DND-41 (cell line): ENCODE results near the gene SRA1.
A peak's percentile ranks its signal among the peaks of the same experiment; 100 is the strongest.

Experiments used
- ATAC-seq: fragments of 200-7000 bp; cut with Tn5 transposase; 3 replicates; pipeline ENCODE4 v1.9.1; 2021; ENCODE audit warnings: low read depth; ENCODE audit not compliant: insufficient read depth
- DNase-seq: peaks from one replicate; pipeline ENCODE4 v3.0.0-alpha.2; 2020
- H2AFZ ChIP-seq: 2 replicates; pipeline ENCODE4 v1.6.0; 2012; ENCODE audit warnings: low read depth, low read length
- H3K27ac ChIP-seq: 2 replicates; pipeline ENCODE4 v1.5.1; 2012; ENCODE audit warnings: low read length, inconsistent platforms
- H3K27me3 ChIP-seq: fragments of 200-600 bp; sonication (generic); 2 replicates; pipeline ENCODE4 v1.6.0; 2012; ENCODE audit warnings: low read length, mild to moderate bottlenecking, inconsistent platforms; ENCODE audit not compliant: insufficient read depth, poor library complexity
- H3K36me3 ChIP-seq: 2 replicates; pipeline ENCODE4 v1.5.1; 2012; ENCODE audit warnings: low read length, inconsistent platforms; ENCODE audit not compliant: insufficient read depth
- H3K4me1 ChIP-seq: 2 replicates; pipeline ENCODE4 v1.5.1; 2012; ENCODE audit warnings: mild to moderate bottlenecking, low read length; ENCODE audit not compliant: insufficient read depth
- H3K4me2 ChIP-seq: 2 replicates; pipeline ENCODE4 v1.6.0; 2012; ENCODE audit warnings: mild to moderate bottlenecking, moderate library complexity, low read length, inconsistent platforms; ENCODE audit not compliant: insufficient read depth
- H3K4me3 ChIP-seq, 2 experiments: fragments of 200-600 bp in 1 of 2; shearing (Covaris generic) in 1 of 2; 2 replicates each; pipeline ENCODE4 v1.5.1; 2012 to 2016; ENCODE audit warnings: inconsistent platforms in 2 of 2, low read length in 2 of 2, mild to moderate bottlenecking in 2 of 2, low read depth in 1 of 2, moderate library complexity in 1 of 2
- H3K79me2 ChIP-seq: 2 replicates; pipeline ENCODE4 v1.6.0; 2012; ENCODE audit warnings: low read length, inconsistent platforms; ENCODE audit not compliant: insufficient read depth
- H3K9ac ChIP-seq: 2 replicates; pipeline ENCODE4 v1.6.0; 2012; ENCODE audit warnings: low read depth, mild to moderate bottlenecking, inconsistent platforms, low read length, moderate library complexity
- H3K9me3 ChIP-seq: 2 replicates; pipeline ENCODE4 v1.5.1; 2012; ENCODE audit warnings: low read length, moderate library complexity, mild to moderate bottlenecking, inconsistent platforms; ENCODE audit not compliant: insufficient read depth, severe bottlenecking
- H4K20me1 ChIP-seq: 2 replicates; pipeline ENCODE4 v1.6.0; 2012; ENCODE audit warnings: low read length; ENCODE audit not compliant: insufficient read depth
- EZH2 ChIP-seq: IDR thresholded peaks from 3 replicates; pipeline ENCODE4 v1.6.1; 2012; ENCODE audit warnings: borderline replicate concordance, low read depth, mild to moderate bottlenecking, moderate library complexity, low read length, inconsistent platforms; ENCODE audit not compliant: severe bottlenecking
- TF ChIP-seq, protein P1 (sequence below): IDR thresholded peaks from 2 replicates; pipeline ENCODE4 v1.5.1; 2012; ENCODE audit warnings: borderline replicate concordance, low read length, moderate library complexity, mild to moderate bottlenecking; ENCODE audit not compliant: poor library complexity, severe bottlenecking; ENCODE audit errors: extremely low read depth

Gene SRA1

GRCh38 chr5:140566665-140567064, 9.4 kb upstream of the SRA1 start:
- no peak for ATAC-seq
- H3K4me2 ChIP-seq, result peak overlapping the region; percentile 83
- no peak overlapping the region for H3K27ac ChIP-seq
- peaks cover 44% of the 10 kb centered on the region for H3K36me3 ChIP-seq
- H3K9ac ChIP-seq, result no peak overlapping the region
- peaks cover 44% of the 10 kb centered on the region for H3K4me1 ChIP-seq
- no peak overlapping the region for H2AFZ ChIP-seq
- 0 out of 2 replicates have a peak, but pooled peaks cover 5% of the 10 kb centered on the region for H4K20me1 ChIP-seq
- H3K9me3 ChIP-seq, result no peaks in the 10 kb centered on the region
- no peak for DNase-seq
- H3K79me2 ChIP-seq, result peaks cover 39% of the 10 kb centered on the region
- no peaks in the 10 kb centered on the region for H3K27me3 ChIP-seq
- H3K4me3 ChIP-seq, result no peak overlapping the region
- TF ChIP-seq, protein P1, sequence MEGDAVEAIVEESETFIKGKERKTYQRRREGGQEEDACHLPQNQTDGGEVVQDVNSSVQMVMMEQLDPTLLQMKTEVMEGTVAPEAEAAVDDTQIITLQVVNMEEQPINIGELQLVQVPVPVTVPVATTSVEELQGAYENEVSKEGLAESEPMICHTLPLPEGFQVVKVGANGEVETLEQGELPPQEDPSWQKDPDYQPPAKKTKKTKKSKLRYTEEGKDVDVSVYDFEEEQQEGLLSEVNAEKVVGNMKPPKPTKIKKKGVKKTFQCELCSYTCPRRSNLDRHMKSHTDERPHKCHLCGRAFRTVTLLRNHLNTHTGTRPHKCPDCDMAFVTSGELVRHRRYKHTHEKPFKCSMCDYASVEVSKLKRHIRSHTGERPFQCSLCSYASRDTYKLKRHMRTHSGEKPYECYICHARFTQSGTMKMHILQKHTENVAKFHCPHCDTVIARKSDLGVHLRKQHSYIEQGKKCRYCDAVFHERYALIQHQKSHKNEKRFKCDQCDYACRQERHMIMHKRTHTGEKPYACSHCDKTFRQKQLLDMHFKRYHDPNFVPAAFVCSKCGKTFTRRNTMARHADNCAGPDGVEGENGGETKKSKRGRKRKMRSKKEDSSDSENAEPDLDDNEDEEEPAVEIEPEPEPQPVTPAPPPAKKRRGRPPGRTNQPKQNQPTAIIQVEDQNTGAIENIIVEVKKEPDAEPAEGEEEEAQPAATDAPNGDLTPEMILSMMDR, result no peak
- TF ChIP-seq EZH2, result no peak

DNA sequence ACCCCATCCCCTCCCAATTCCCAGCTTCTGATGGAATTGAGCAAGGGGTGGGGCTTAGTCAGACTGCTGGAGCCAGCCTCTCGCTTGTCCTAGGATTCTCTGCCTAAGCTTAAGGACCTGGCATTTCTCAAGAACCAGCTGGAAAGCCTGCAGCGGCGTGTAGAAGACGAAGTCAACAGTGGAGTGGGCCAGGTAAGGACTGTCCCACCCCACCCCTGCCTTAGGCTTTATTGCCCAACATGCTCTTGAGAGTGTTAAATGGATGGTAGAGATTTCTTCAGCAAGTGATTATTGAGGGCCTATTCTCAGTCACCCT, 8.5 kb upstream of the SRA1 start:
- H3K36me3 ChIP-seq, result peaks cover 52% of the 10 kb centered on the region
- peaks cover 44% of the 10 kb centered on the region for H3K4me1 ChIP-seq
- H3K9ac ChIP-seq, result peak overlapping the region; percentile 88
- H3K9me3 ChIP-seq, result no peaks in the 10 kb centered on the region
- no peaks in the 10 kb centered on the region for H3K27me3 ChIP-seq
- no peak for ATAC-seq
- no peak overlapping the region for H2AFZ ChIP-seq
- peak overlapping the region; percentile 79; the same call in 1 of the 2 replicates for H3K27ac ChIP-seq
- no peak for DNase-seq
- TF ChIP-seq EZH2, result no peak
- TF ChIP-seq, protein P1, result no peak
- peak overlapping the region; percentile 83 for H3K4me2 ChIP-seq
- peak overlapping the region; percentile 67 to 75; a peak in 3 of 4 replicates for H3K4me3 ChIP-seq
- peaks cover 39% of the 10 kb centered on the region for H3K79me2 ChIP-seq
- 0 out of 2 replicates have a peak, but pooled peaks cover 5% of the 10 kb centered on the region for H4K20me1 ChIP-seq

GRCh38 chr5:140565024-140565779, 7.9 kb upstream of the SRA1 start:
- no peak for DNase-seq
- Histone ChIP-seq H2AFZ (peak overlapping the region; percentile 86), H3K36me3 (peaks cover 56% of the 10 kb centered on the region)

More at GRCh38 chr5:140565024-140565779, 7.9 kb upstream of the SRA1 start:
- Histone ChIP-seq H3K4me2 (peak overlapping the region; percentile 83), H3K9me3 (no peaks in the 10 kb centered on the region), H4K20me1 (0 out of 2 replicates have a peak, but pooled peaks cover 5% of the 10 kb centered on the region), H3K27ac (peak overlapping the region; percentile 79), H3K9ac (peak overlapping the region; percentile 88), H3K27me3 (no peaks in the 10 kb centered on the region), H3K4me3 (peak overlapping the region; percentile 67 to 75), H3K4me1 (peaks cover 44% of the 10 kb centered on the region), H3K79me2 (peaks cover 39% of the 10 kb centered on the region)
- ATAC-seq, result no peak; the same call in 1 of the 3 replicates
- TF ChIP-seq, protein P1, result no peak
- no peak for TF ChIP-seq EZH2
